NB4 (cell line): ENCODE data around the gene C6orf132.

Experiments used
- DNase-seq: peaks from one replicate; pipeline ENCODE4 v3.0.0; 2010; ENCODE audit warnings: low read depth
- H3K4me3 ChIP-seq: one replicate; pipeline ENCODE4 v1.5.1; 2011; ENCODE audit warnings: mild to moderate bottlenecking, low read depth, low read length, moderate library complexity
- CTCF ChIP-seq: IDR thresholded peaks from one replicate; pipeline ENCODE4 v1.5.1; 2012; ENCODE audit warnings: low read depth, low read length
- MAX ChIP-seq: IDR thresholded peaks from 2 replicates; pipeline ENCODE4 v1.6.1; 2011; ENCODE audit warnings: low read depth, low read length
- MYC ChIP-seq: IDR thresholded peaks from 2 replicates; pipeline ENCODE4 v1.6.1; 2011; ENCODE audit warnings: low read depth, low read length
- POLR2A ChIP-seq: IDR thresholded peaks from 2 replicates; pipeline ENCODE4 v1.6.1; 2011; ENCODE audit warnings: mild to moderate bottlenecking; ENCODE audit not compliant: insufficient read length; ENCODE audit errors: extremely low read depth

The C6orf132 gene

GRCh38 chr6:42093582-42094329, 48.7 kb downstream of the C6orf132 start:
- H3K4me3 ChIP-seq, result no peak overlapping the region
- TF ChIP-seq CTCF (no peak), MAX (no peak), POLR2A (no peak), MYC (no peak)
- peak; percentile 25 for DNase-seq

GRCh38 chr6:42091718-42092023, 50.7 kb downstream of the C6orf132 start:
- no peak for DNase-seq
- TF ChIP-seq MYC (no peak), CTCF (no peak), MAX (no peak), POLR2A (no peak)
- no peak overlapping the region for H3K4me3 ChIP-seq

GRCh38 chr6:42090819-42091717, 51.4 kb downstream of the C6orf132 start:
- no peak for DNase-seq
- H3K4me3 ChIP-seq, result no peak overlapping the region
- TF ChIP-seq MYC, result no peak
- TF ChIP-seq MAX, result no peak

GRCh38 chr6:42088101-42088591, 54.3 kb downstream of the C6orf132 start:
- H3K4me3 ChIP-seq, result no peak overlapping the region
- TF ChIP-seq CTCF (no peak), POLR2A (no peak), MAX (no peak), MYC (no peak)
- no peak for DNase-seq

GRCh38 chr6:42086046-42087035, 56.1 kb downstream of the C6orf132 start:
- no peak for DNase-seq
- no peak overlapping the region for H3K4me3 ChIP-seq
- TF ChIP-seq POLR2A (no peak), MAX (no peak), MYC (no peak), CTCF (peak; percentile 14)
